H1 (cell line): ENCODE results near the gene CD300LF. TPM values are rescaled to one million over a fixed set of nuclear protein-coding genes. Genes with fewer than 3 reads are reported as not detected.

Experiments used
- CTCF ChIA-PET: fragments of 300-600 bp; sonication (Branson Sonifier 250); formaldehyde crosslinking; loops from one replicate; lab custom pipeline; 2021; ENCODE audit not compliant: partially characterized antibody; lab: Charles Lee
- POLR2A ChIA-PET: fragments of 300-600 bp; sonication (Branson Sonifier 250); formaldehyde crosslinking; loops from one replicate; lab custom pipeline; 2021; ENCODE audit warnings: inconsistent platforms; ENCODE audit not compliant: partially characterized antibody; lab: Charles Lee
- DNase-seq, 2 experiments: peaks; one replicate each; pipeline versions ENCODE4 v3.0.0 to v3.0.0-alpha.2; 2010 to 2022; ENCODE audit warnings: low spot score in 2 of 2, low read depth in 1 of 2, mixed read lengths in 1 of 2
- FAIRE-seq: peaks from 2 replicates; lab custom pipeline; 2011; peaks lifted over from hg19 to GRCh38; lab: Jason Lieb, UNC
- H2AFZ ChIP-seq: 2 replicates; pipeline ENCODE4 v1.8.1; 2012; ENCODE audit warnings: low read length, inconsistent platforms
- H2AK5ac ChIP-seq: 2 replicates; pipeline ENCODE4 v1.6.1; 2013; ENCODE audit warnings: low read depth, low read length
- H2BK120ac ChIP-seq: replicated peaks from 2 replicates; pipeline ENCODE3; 2013; ENCODE audit warnings: low read depth, low read length, inconsistent platforms
- H2BK12ac ChIP-seq: 2 replicates; pipeline ENCODE4 v1.6.1; 2013; ENCODE audit warnings: low read depth, low read length
- H2BK15ac ChIP-seq: 2 replicates; pipeline ENCODE4 v1.6.1; 2013; ENCODE audit warnings: low read length
- H2BK20ac ChIP-seq: 2 replicates; pipeline ENCODE4 v1.6.1; 2013; ENCODE audit warnings: low read length
- H2BK5ac ChIP-seq: 2 replicates; pipeline ENCODE4 v1.6.1; 2013; ENCODE audit warnings: low read depth, low read length
- H3K14ac ChIP-seq: 2 replicates; pipeline ENCODE4 v1.6.1; 2013; ENCODE audit warnings: inconsistent platforms; ENCODE audit not compliant: insufficient read length
- H3K18ac ChIP-seq: 2 replicates; pipeline ENCODE4 v1.6.1; 2013; ENCODE audit warnings: low read length; ENCODE audit errors: extremely low read depth
- H3K23ac ChIP-seq: 2 replicates; pipeline ENCODE4 v1.6.1; 2013; ENCODE audit warnings: inconsistent platforms; ENCODE audit not compliant: insufficient read length
- H3K23me2 ChIP-seq: 2 replicates; pipeline ENCODE4 v1.6.1; 2013; ENCODE audit warnings: low read depth, low read length
- H3K27ac ChIP-seq: 2 replicates; pipeline ENCODE4 v1.6.1; 2011; ENCODE audit warnings: low read depth, low read length, inconsistent platforms
- H3K27me3 ChIP-seq, 4 experiments: replicated peaks in 1 of 4; 1 replicate in 1 of 4; 2 replicates in 3 of 4; pipeline versions ENCODE4 v1.6.1 to v1.8.1; 2011 to 2013; ENCODE audit warnings: low read length in 3 of 4, mild to moderate bottlenecking in 3 of 4, inconsistent platforms in 2 of 4, mixed read lengths in 2 of 4, moderate library complexity in 1 of 4; ENCODE audit not compliant: control insufficient read depth in 3 of 4, insufficient read depth in 3 of 4; ENCODE audit errors: extremely low read depth in 1 of 4
- H3K36me3 ChIP-seq, 4 experiments: 2 replicates each; pipeline versions ENCODE4 v1.6.1 to v1.8.1; 2011 to 2013; ENCODE audit warnings: mild to moderate bottlenecking in 4 of 4, low read length in 3 of 4, moderate library complexity in 2 of 4, control low read depth in 1 of 4, inconsistent platforms in 1 of 4; ENCODE audit not compliant: insufficient read depth in 4 of 4, control insufficient read depth in 2 of 4
- H3K4ac ChIP-seq: replicated peaks from 2 replicates; pipeline ENCODE3; 2013; ENCODE audit warnings: low read length, low read depth, mixed read lengths, inconsistent platforms; ENCODE audit not compliant: insufficient read length
- H3K4me1 ChIP-seq, 4 experiments: replicated peaks in 1 of 4; 1 replicate in 1 of 4; 2 replicates in 3 of 4; pipeline versions ENCODE4 v1.6.1 to v1.8.1; 2011 to 2013; ENCODE audit warnings: low read length in 3 of 4, inconsistent platforms in 2 of 4, mixed read lengths in 1 of 4; ENCODE audit not compliant: insufficient read depth in 4 of 4, control insufficient read depth in 3 of 4
- H3K4me2 ChIP-seq, 2 experiments: 2 replicates each; pipeline versions ENCODE4 v1.6.1 to v1.8.1; 2011 to 2013; ENCODE audit warnings: low read depth in 2 of 2, low read length in 2 of 2, control low read depth in 1 of 2, inconsistent platforms in 1 of 2, mild to moderate bottlenecking in 1 of 2; ENCODE audit not compliant: insufficient read depth in 1 of 2
- H3K4me3 ChIP-seq, 4 experiments: fragments of 200-600, 300-600 bp in 1 of 4; sonication (generic), shearing (Covaris generic), sonication (Bioruptor Twin) in 1 of 4; 2 replicates each; pipeline versions ENCODE4 v1.5.1 to v1.8.1; 2011 to 2016; ENCODE audit warnings: low read length in 4 of 4, low read depth in 3 of 4, control low read depth in 2 of 4, inconsistent platforms in 2 of 4, mild to moderate bottlenecking in 2 of 4, mixed read lengths in 1 of 4, moderate library complexity in 1 of 4; ENCODE audit not compliant: insufficient read depth in 2 of 4; ENCODE audit errors: extremely low read depth in 1 of 4
- H3K56ac ChIP-seq: replicated peaks from 2 replicates; pipeline ENCODE3; 2013; ENCODE audit warnings: low read depth, mild to moderate bottlenecking, mixed read lengths, low read length, inconsistent platforms; ENCODE audit not compliant: insufficient read length
- H3K79me1 ChIP-seq: 2 replicates; pipeline ENCODE4 v1.6.1; 2013; ENCODE audit warnings: low read depth, low read length, control low read depth
- H3K79me2 ChIP-seq, 2 experiments: 2 replicates each; pipeline versions ENCODE4 v1.6.1 to v1.8.1; 2012 to 2013; ENCODE audit warnings: low read length in 2 of 2, mild to moderate bottlenecking in 2 of 2, inconsistent platforms in 1 of 2; ENCODE audit not compliant: insufficient read depth in 2 of 2, control insufficient read depth in 1 of 2
- H3K9ac ChIP-seq, 4 experiments: replicated peaks in 1 of 4; 1 replicate in 1 of 4; 2 replicates in 3 of 4; pipeline versions ENCODE4 v1.6.1 to v1.8.1; 2011 to 2013; ENCODE audit warnings: low read depth in 3 of 4, low read length in 3 of 4, control low read depth in 2 of 4, mild to moderate bottlenecking in 2 of 4, moderate library complexity in 2 of 4, inconsistent platforms in 1 of 4; ENCODE audit errors: extremely low read depth in 1 of 4
- H3K9me3 ChIP-seq, 2 experiments: 2 replicates each; pipeline versions ENCODE4 v1.6.1 to v1.8.1; 2012 to 2013; ENCODE audit warnings: mild to moderate bottlenecking in 2 of 2, moderate library complexity in 2 of 2, control low read depth in 1 of 2, inconsistent platforms in 1 of 2, low read depth in 1 of 2, low read length in 1 of 2, mixed read lengths in 1 of 2; ENCODE audit not compliant: insufficient read depth in 2 of 2
- H4K20me1 ChIP-seq, 2 experiments: replicated peaks in 1 of 2; 2 replicates each; pipeline versions ENCODE3 to v1.8.1; 2011 to 2013; ENCODE audit warnings: inconsistent platforms in 2 of 2, low read length in 2 of 2, mild to moderate bottlenecking in 1 of 2; ENCODE audit not compliant: insufficient read depth in 2 of 2, control insufficient read depth in 1 of 2
- H4K5ac ChIP-seq: 2 replicates; pipeline ENCODE4 v1.6.1; 2013; ENCODE audit warnings: low read length, low read depth, mixed read lengths, inconsistent platforms; ENCODE audit not compliant: insufficient read length
- H4K8ac ChIP-seq: 2 replicates; pipeline ENCODE4 v1.8.0; 2013; ENCODE audit warnings: mild to moderate bottlenecking, moderate library complexity, low read length, inconsistent platforms; ENCODE audit not compliant: insufficient read depth; ENCODE audit errors: extremely low read depth
- H4K91ac ChIP-seq: replicated peaks from 2 replicates; pipeline ENCODE3; 2013; ENCODE audit warnings: low read length, mixed read lengths, inconsistent platforms; ENCODE audit not compliant: insufficient read length
- BRCA1 ChIP-seq: IDR thresholded peaks from 2 replicates; pipeline ENCODE4 v1.6.1; 2012; ENCODE audit warnings: low read depth, low read length, improper control_type of control experiment
- CTBP2 ChIP-seq: IDR thresholded peaks from 2 replicates; pipeline ENCODE4 v1.7.0; 2011; ENCODE audit warnings: borderline replicate concordance, mild to moderate bottlenecking, moderate library complexity, mixed read lengths, low read length; ENCODE audit not compliant: insufficient read depth, insufficient read length
- HDAC2 ChIP-seq, 2 experiments: fragments of 300-600 bp in 1 of 2; sonication (generic) in 1 of 2; IDR thresholded peaks; 2 replicates each; pipeline ENCODE4 v1.6.1; 2011 to 2012; ENCODE audit warnings: low read depth in 2 of 2, low read length in 2 of 2, mild to moderate bottlenecking in 2 of 2, moderate library complexity in 2 of 2, borderline replicate concordance in 1 of 2, inconsistent platforms in 1 of 2
- KDM1A ChIP-seq: fragments of 200-600, 300-600 bp; sonication (generic); IDR thresholded peaks from 2 replicates; pipeline ENCODE4 v1.7.1; 2016; ENCODE audit warnings: mild to moderate bottlenecking, low read length, borderline replicate concordance
- SP1 ChIP-seq: IDR thresholded peaks from 2 replicates; pipeline ENCODE4 v1.6.1; 2011; ENCODE audit warnings: low read depth, low read length
- WGBS, 2 experiments: shearing (Covaris generic) in 1 of 2; methylation state at CpG; one replicate each; pipeline versions ENCODE4 v1.1.6 to v1.1.7; 2013 to 2015; ENCODE audit warnings: low lambda C conversion rate in 2 of 2, mixed read lengths in 2 of 2, inconsistent platforms in 1 of 2, low coverage in 1 of 2, missing lambda C conversion rate in 1 of 2; ENCODE audit not compliant: insufficient replicate concordance in 2 of 2, insufficient coverage in 1 of 2, insufficient read length in 1 of 2; ENCODE audit errors: extremely low coverage in 1 of 2, missing lambda C conversion rate in 1 of 2; 5-methylcytosine and 5-hydroxymethylcytosine counted together
- polyA plus RNA-seq, 7 experiments: library from polyadenylated mRNA; depleted of rRNA in 3 of 7; stranded (reverse) in 5 of 7; unstranded in 2 of 7; fragments of >200 nt in 5 of 7; fragments of 200-250 nt in 2 of 7; gene quantifications; 1 replicate in 5 of 7; 2 replicates in 1 of 7; 4 replicates in 1 of 7; pipeline versions ENCODE4 v1.2.1 to v1.2.3, GENCODE V29; 2011 to 2013; ENCODE audit warnings: missing spikeins in 2 of 7, mixed read lengths in 2 of 7
- total RNA-seq: library from RNA; stranded (reverse); fragmentation: NEBNext Ultra II Directional; extraction: Animal tissue kit (Norgen Biotek cat#: 25700); gene quantifications from 2 replicates; pipeline ENCODE4 v1.2.1, GENCODE V29; 2021

The CD300LF gene
- total and polyA plus RNA-seq, 2 of the 8 experiments (the other 6 are each of a cell fraction or from before 2014, with no cell fraction given), result not detected

DNA sequence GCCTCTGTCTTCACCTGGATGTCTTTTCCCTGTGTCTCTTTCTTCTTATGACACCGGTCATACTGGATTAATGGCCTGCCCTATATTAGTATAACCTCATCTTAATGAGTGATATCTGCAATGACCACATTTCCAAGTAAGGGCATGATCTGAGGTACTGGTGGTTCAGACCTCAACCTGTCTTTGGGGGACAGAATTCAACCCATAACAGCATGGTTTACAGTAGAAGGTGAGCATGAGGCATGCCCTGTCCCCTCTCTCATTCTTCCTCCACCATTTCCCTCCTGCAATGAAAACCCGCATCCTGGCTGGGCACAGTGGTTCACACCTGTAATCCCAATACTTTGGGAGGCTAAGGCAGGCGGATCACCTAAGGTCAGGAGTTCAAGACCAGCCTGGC lies 21.5 kb upstream of the CD300LF start:
- no peak for TF ChIP-seq CTBP2
- no peak for TF ChIP-seq SP1
- TF ChIP-seq KDM1A, result no peak
- TF ChIP-seq BRCA1, result no peak
- no peak for TF ChIP-seq HDAC2 (IDR thresholded peaks at IDR 0.05; ENCODE audit: borderline replicate concordance in 1 of 2, low read depth in 2 of 2, low read length in 2 of 2)
- Histone ChIP-seq H2BK15ac (no peak overlapping the region), H3K23ac (no peak overlapping the region), H4K5ac (no peak overlapping the region), H4K91ac (no peak overlapping the region), H3K9me3 (no peaks in the 10 kb centered on the region), H3K23me2 (peaks cover 20% of the 10 kb centered on the region; the same call in 1 of the 2 replicates), H3K18ac (no peak overlapping the region), H3K4me1 (peaks cover 5 to 18% (median 9%) of the 10 kb centered on the region in 4 experiments), H3K4ac (no peak overlapping the region), H2AK5ac (no peak overlapping the region), H3K4me3 (no peak overlapping the region), H3K14ac (no peak overlapping the region), H3K4me2 (no peak overlapping the region), H3K9ac (no peak overlapping the region), H2BK12ac (no peak overlapping the region), H2BK20ac (peak overlapping the region; percentile 21; the same call in 1 of the 2 replicates), H3K79me2 (no peaks in the 10 kb centered on the region), H3K79me1 (no peaks in the 10 kb centered on the region), H2AFZ (no peak overlapping the region), H2BK5ac (no peak overlapping the region), H4K8ac (no peak overlapping the region), H3K56ac (no peak overlapping the region), H2BK120ac (no peak overlapping the region), H3K27me3 (peaks cover 0 to 8% (median 2%) of the 10 kb centered on the region in 4 experiments; a peak in 4 of 7 replicates), H3K36me3 (no peaks in the 10 kb centered on the region), H4K20me1 (peaks cover 0 to 7% of the 10 kb centered on the region in 2 experiments), H3K27ac (no peak overlapping the region)
- WGBS, 2 experiments, result 89% methylated on average over 3 of the region's 3 CpGs; no CpG with 5 or more reads in 1 of the 2 experiments
- POLR2A ChIA-PET, result interaction anchor here (0.6 to 0.7 kb wide), 2 partner anchors 20 to 1821 kb away, joined by 3 read pairs; no protein-coding TSS in a partner anchor
- FAIRE-seq, result no peak
- CTCF ChIA-PET, result interaction anchor here (4.9 to 5.6 kb wide), 2 partner anchors 11 to 76 kb away, joined by 50 to 81 read pairs; no protein-coding TSS in a partner anchor
- no peak for DNase-seq
